ENCODE measurements around the gene PDZD2. TPM values are rescaled to one million over a fixed set of nuclear protein-coding genes. Genes with fewer than 3 reads are reported as not detected.

Gene PDZD2
- total and polyA plus RNA-seq, 2 experiments from 2014 or later = 8.3 to 16.9 TPM

GRCh38 chr5:31859096-31859495 is 220.2 kb downstream of the PDZD2 start:
- Histone ChIP-seq H3F3A (replicated peaks; ENCODE audit: low read depth) (peaks cover 13% of the 10 kb centered on the region; the same call in 1 of the 2 replicates), H3K27ac (ENCODE audit: low read depth) (no peak overlapping the region), H4K20me1 (replicated peaks; ENCODE audit: insufficient read depth) (no peaks in the 10 kb centered on the region), H3K79me2 (replicated peaks; ENCODE audit: insufficient read depth) (peaks cover 31% of the 10 kb centered on the region), H3K9me2 (ENCODE audit: insufficient read depth) (no peaks in the 10 kb centered on the region), H2AFZ (no peak overlapping the region), H3K4me1 (ENCODE audit: insufficient read depth) (peaks cover 16% of the 10 kb centered on the region), H3K4me3 (no peak overlapping the region), H3K4me2 (no peak overlapping the region), H3K27me3 (ENCODE audit: insufficient read depth) (no peaks in the 10 kb centered on the region), H3K36me3 (ENCODE audit: insufficient read depth) (no peaks in the 10 kb centered on the region; the same call in 1 of the 2 replicates)
- no peak for TF ChIP-seq CREB1 (CRISPR knock-in tag; IDR thresholded peaks at IDR 0.05; ENCODE audit: low read depth)
- TF ChIP-seq CTCF (conservative IDR thresholded peaks at IDR 0.05; ENCODE audit: low read depth in 2 of 2) = no peak
- TF ChIP-seq POLR2AphosphoS5 (IDR thresholded peaks at IDR 0.05; ENCODE audit: low read depth) = no peak
- TF ChIP-seq REST (IDR thresholded peaks at IDR 0.05; ENCODE audit: unreplicated experiment) = no peak
- TF ChIP-seq EZH2phosphoT487 (IDR thresholded peaks at IDR 0.05; ENCODE audit: unreplicated experiment) = no peak
- TF ChIP-seq NANOG (IDR thresholded peaks at IDR 0.05; ENCODE audit: borderline replicate concordance) = no peak
- no peak for TF ChIP-seq JUNB (IDR thresholded peaks at IDR 0.05; ENCODE audit: unreplicated experiment)
- TF ChIP-seq STAT1 (IDR thresholded peaks at IDR 0.05; ENCODE audit: unreplicated experiment) = no peak
- Mint-ChIP-seq H3K27me3 (ENCODE audit: insufficient read depth, low read depth, poor library complexity) (peaks cover 15% of the 10 kb centered on the region), H3K4me3 (no peak overlapping the region), H3K27ac (no peak overlapping the region), H3K9me3 (peaks cover 17% of the 10 kb centered on the region), H3K36me3 (ENCODE audit: low read depth) (peaks cover 30% of the 10 kb centered on the region), H3K4me1 (peaks cover 29% of the 10 kb centered on the region)
- DNase-seq (ENCODE audit: low spot score) = no peak
- no peak for ATAC-seq

- peaks cover 21% of the 10 kb centered on the region for H3K4me1 ChIP-seq (ENCODE audit: insufficient read depth)
- DNase-seq (ENCODE audit: low spot score) = no peak
- H3F3A ChIP-seq (replicated peaks; ENCODE audit: low read depth) = peaks cover 10% of the 10 kb centered on the region; the same call in 1 of the 2 replicates
- Mint-ChIP-seq H3K36me3 (ENCODE audit: low read depth) (peaks cover 30% of the 10 kb centered on the region), H3K4me3 (no peak overlapping the region), H3K27ac (no peak overlapping the region), H3K27me3 (ENCODE audit: insufficient read depth, low read depth, poor library complexity) (peaks cover 17% of the 10 kb centered on the region), H3K4me1 (peaks cover 30% of the 10 kb centered on the region), H3K9me3 (peaks cover 17% of the 10 kb centered on the region)
- TF ChIP-seq STAT1 (IDR thresholded peaks at IDR 0.05; ENCODE audit: unreplicated experiment) = no peak
- TF ChIP-seq ETS1 (IDR thresholded peaks at IDR 0.05) = no peak
- no peak for TF ChIP-seq NANOG (IDR thresholded peaks at IDR 0.05; ENCODE audit: borderline replicate concordance)
- TF ChIP-seq EZH2phosphoT487 (IDR thresholded peaks at IDR 0.05; ENCODE audit: unreplicated experiment) = no peak
- TF ChIP-seq ZNF331 (CRISPR knock-in tag; IDR thresholded peaks at IDR 0.05; ENCODE audit: low read depth) = no peak
- H3K4me2 ChIP-seq = no peak overlapping the region
- no peaks in the 10 kb centered on the region; the same call in 1 of the 2 replicates for H3K36me3 ChIP-seq (ENCODE audit: insufficient read depth)
- no peak overlapping the region for H2AFZ ChIP-seq
- no peaks in the 10 kb centered on the region for H3K9me2 ChIP-seq (ENCODE audit: insufficient read depth)
- H3K4me3 ChIP-seq = no peak overlapping the region
- peaks cover 31% of the 10 kb centered on the region for H3K79me2 ChIP-seq (replicated peaks; ENCODE audit: insufficient read depth)
- no peaks in the 10 kb centered on the region for H3K27me3 ChIP-seq (ENCODE audit: insufficient read depth)
- no peak for ATAC-seq
- H3K27ac ChIP-seq (ENCODE audit: low read depth) = no peak overlapping the region
- no peaks in the 10 kb centered on the region for H4K20me1 ChIP-seq (replicated peaks; ENCODE audit: insufficient read depth)
These were observed 221.3 kb downstream of the PDZD2 start for GRCh38 chr5:31860278-31860677.

Data from GM23338 (cell line).